NCI-H1930 (cell line): ENCODE measurements around the gene RBM10.
"Not testable (repeated sequence)": the region's sequence is repeated elsewhere in the genome, so short reads cannot be mapped to it uniquely, and the experiment has no call there.

Experiments
- DNase-seq, 2 experiments: peaks; one replicate each; lab custom pipeline; 2025; lab: John Stamatoyannopoulos, UW

The RBM10 gene, protein sequence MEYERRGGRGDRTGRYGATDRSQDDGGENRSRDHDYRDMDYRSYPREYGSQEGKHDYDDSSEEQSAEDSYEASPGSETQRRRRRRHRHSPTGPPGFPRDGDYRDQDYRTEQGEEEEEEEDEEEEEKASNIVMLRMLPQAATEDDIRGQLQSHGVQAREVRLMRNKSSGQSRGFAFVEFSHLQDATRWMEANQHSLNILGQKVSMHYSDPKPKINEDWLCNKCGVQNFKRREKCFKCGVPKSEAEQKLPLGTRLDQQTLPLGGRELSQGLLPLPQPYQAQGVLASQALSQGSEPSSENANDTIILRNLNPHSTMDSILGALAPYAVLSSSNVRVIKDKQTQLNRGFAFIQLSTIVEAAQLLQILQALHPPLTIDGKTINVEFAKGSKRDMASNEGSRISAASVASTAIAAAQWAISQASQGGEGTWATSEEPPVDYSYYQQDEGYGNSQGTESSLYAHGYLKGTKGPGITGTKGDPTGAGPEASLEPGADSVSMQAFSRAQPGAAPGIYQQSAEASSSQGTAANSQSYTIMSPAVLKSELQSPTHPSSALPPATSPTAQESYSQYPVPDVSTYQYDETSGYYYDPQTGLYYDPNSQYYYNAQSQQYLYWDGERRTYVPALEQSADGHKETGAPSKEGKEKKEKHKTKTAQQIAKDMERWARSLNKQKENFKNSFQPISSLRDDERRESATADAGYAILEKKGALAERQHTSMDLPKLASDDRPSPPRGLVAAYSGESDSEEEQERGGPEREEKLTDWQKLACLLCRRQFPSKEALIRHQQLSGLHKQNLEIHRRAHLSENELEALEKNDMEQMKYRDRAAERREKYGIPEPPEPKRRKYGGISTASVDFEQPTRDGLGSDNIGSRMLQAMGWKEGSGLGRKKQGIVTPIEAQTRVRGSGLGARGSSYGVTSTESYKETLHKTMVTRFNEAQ

DNA sequence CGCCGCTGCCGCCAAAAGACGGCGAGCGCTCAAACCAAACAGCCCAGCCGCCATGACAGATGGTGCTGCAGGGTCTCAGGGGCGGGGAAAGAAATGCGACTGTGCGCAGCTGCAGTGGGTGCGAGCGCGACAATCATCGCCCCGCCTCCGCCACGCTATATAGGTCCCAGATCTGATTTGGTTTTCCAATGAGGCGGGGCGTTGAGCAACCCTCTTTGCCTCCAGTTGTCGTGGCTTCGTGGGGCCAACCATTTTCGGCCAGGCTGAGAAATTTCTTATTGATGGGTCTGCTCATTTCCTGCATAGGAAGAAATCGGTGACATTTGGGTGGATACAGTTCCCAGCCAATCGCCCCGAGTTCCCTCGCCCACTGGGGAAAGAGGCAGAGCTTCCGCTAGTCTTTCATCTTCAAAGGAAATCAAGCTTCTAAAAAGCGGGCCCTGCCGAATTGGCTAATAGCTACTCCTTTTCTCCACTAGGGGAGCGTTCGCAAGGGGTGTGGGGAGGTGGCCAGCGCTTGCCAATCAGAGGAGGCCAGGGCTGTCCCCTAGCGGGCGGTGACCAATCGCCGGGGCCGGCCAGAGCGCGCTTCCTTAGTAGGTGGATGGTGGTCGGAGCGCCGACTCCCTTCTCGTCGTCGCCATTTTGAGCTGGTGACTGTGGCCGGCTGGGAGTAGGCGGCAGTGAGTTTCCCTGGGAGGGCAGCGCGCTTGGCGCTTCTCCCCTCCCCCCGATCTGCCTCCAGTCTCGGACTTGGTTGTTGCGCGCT lies at the start of gene RBM10, which contains the start of gene NDUFB11:
TSS of gene RBM10 (plus strand) at position 596 of the 769 bp plus-strand sequence. CDS start 2,261 bp downstream, outside the sequence.
TSS of gene NDUFB11 (minus strand) at position 77 of the 769 bp plus-strand sequence. CDS start at position 54, 23 bp downstream.
- DNase-seq = peak; percentile 88 to 91

DNA sequence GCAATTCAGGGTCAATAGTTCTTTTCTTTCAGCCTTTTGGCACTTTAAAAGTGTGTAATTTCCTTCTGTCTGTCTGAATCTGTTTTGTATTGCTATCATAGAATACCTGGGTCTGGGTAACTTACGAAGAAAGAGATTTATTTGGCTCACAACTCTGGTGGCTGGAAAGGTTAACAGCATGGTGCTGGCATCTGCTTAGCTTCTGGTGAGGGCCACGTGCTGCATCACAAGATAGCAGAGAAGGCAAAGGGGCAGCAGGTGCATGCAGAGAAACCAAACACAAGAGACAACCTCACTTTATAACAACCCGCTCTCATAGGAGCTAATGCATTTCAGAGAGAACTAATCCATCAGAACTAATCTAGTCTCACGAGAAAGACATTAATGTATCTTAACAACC lies 48.0 kb upstream of the RBM10 start:
- DNase-seq = no peak

DNA sequence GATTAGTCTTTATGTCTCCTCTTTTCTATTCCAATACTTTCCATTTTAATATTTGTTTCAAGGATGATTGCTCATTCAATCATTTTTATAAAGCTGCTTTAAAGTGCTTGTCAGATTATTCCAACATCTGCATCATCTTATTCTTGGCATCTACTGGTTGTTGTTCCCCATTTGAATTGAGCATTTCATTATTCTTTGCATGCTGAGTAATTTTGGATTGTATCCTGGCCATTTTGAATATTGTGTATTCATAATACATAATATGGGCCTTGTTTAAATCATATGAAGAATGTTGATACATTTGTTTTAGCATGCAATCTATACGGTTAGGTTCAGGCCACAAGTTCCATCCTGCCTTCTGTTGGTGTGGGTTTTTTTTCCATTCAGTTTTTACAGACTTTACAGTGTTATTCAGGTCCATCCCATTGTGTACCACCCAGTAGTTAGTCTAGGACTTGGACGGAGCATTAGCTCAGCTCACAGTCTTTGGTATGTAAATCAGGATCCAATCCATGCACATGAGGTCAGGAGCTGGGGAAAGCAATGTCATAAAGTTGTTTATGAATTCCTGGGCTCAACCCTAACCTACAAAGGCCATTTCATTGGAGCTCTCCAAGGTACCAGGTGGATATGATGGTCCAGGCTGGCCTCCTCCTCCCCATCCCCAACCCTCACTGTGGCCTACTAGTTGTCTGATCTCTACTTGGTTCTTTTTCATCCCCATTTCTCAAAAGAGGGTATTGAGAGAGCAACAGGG lies 46.5 kb upstream of the RBM10 start:
- no peak for DNase-seq

DNA sequence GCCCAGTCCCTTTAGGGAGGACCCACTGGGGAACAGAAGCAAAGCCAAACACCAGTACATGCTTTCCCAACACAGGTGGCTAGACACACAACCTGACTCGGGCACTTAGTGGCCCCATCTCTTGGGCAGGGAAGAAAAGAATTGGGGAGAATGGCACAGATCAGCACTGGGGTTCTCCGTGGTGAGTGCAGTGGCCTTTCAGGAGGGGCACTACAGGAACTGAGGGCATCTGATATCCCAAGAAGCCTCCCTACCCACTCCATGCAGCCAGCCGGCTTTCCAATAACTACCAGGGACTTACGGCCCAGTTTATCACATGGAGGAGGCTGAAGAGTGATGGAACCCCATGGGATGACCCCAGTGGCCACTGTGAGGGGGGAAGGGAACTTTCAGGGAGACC lies 43.8 kb upstream of the RBM10 start:
- no peak for DNase-seq

DNA sequence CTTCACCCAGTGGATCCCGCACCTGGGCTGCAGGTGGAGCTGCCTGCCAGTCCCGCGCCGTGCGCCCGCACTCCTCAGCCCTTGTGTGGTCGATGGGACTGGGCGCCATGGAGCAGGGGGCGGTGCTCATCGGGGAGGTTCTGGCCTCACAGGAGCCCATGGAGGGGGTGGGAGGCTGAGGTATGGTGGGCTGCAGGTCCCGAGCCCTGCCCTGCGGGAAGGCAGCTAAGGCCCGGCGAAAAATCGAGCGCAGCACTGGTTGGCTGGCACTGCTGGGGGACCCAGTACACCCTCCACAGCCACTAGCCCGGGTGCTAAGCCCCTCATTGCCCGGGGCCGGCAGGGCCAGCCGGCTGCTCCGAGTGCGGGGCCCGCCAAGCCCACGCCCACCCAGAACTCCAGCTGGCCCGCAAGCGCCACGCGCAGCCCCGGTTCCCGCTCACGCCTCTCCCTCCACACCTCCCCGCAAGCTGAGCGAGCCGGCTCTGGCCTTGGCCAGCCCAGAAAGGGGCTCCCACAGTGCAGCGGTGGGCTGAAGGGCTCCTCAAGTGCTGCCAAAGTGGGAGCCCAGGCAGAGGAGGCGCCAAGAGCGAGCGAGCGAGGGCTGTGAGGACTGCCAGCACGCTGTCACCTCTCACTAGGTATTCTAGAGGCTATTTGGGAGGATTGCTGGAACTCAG lies 33.9 kb upstream of the RBM10 start:
- not testable (repeated sequence) for DNase-seq

DNA sequence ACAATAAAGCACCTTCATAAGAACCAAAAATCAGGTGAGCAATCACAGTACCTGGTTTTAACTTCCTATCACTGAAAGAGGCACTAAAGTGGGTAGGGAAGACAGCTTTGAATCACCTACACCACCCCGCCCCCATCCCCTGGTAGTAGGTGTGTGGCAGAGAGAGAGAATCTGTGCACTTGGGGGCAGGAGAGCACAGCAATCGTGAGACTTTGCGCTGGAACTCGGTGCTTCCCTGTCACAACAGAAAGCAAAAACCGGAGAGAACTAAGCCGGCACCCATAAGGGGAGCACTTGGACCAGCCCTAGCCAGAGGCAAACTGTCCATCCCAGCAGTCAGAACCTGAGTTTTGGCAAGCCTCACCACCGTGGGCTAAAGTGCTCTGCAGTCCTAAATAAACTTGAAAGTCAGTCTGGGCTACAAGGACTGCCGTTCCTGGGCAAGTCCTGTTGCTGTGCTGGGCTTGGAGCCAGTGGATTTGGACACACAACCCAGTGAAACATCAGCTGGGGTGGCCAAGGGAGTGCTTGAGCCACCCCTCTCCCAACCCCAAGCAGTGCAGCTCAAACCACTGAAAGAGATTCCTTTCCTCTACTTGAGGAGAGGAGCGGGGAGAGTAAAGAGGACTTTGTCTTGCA lies 32.6 kb upstream of the RBM10 start:
- DNase-seq = no peak

DNA sequence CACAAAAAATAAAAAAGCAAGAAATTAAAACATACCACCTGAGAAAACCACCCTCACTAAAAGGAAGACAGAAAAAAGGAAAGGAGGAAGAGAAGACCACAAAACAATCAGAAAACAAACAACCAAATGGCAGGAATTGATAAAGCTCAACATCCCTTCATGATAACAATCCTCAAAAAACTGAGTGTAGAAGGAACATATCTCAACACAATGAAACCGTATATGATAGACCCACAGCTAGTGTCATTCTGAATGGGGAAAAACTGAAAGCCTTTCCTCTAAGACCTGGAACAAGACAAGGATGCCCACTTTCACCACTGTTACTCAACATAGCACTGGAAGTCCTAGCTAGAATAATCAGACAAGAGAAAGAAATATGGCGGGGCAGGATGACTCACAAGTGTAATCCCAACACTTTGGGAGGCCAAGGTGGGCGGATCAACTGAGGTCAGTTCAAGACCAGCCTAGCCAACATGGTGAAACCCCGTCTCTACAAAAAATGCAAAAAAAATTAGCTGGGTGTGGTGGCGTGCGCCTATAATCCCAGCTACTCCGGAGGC lies 28.4 kb upstream of the RBM10 start:
- DNase-seq = not testable (repeated sequence)

DNA sequence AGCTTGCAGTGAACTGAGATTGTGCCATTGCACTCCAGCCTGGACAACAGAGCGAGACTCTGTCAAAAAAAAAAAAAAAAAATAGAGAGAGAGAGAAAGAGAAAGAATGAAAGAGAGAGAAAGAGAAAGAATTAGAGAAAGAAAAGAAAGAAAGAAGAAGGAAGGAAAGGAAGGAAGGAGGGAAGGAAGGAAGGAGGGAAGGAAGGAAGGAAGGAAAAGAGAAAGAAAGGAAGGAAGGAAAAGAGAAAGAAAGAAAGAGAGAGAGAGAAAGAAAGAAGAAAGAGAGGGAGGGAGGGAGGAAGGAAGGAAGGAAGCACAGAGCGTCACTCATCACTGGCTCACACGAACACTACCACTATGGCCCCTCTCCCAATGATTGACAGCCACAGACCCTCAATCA lies 20.6 kb upstream of the RBM10 start:
- not testable (repeated sequence) for DNase-seq

DNA sequence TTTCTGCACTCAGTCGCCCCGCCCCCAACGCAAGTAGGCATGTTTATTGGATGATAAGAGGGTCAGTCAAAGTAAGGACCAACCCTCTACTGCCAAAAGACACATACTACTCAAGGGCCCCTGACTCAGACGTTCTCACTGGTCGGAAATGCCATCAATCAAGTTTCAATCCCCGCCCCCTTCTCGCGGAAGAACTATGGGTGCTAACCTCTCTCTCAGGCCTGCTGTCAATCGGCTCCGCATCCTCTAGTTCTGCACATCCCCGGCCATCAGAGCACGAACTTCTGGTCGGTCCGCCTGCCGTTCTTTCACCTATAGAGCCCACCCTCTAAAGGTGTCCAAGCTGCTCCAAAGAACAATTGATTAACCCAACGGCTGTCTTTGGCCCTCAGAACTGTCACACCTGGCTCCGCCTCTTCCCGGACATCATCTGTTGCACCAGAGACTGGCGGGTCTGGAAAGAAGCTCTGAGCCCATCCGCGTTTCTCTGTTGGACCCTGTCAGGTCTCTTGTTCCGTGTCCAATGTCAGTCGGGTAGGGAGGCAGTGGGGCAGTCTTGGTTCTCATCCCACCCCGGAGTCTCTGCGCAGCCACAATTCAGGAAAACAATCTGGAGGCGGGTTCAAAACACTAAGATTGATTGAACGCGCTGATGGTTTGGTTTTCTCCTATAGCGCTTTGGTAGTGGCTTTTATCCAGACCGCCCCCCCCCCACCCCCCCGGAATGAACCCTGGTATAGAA lies 15.7 kb upstream of the RBM10 start:
- peak; percentile 89 for DNase-seq

DNA sequence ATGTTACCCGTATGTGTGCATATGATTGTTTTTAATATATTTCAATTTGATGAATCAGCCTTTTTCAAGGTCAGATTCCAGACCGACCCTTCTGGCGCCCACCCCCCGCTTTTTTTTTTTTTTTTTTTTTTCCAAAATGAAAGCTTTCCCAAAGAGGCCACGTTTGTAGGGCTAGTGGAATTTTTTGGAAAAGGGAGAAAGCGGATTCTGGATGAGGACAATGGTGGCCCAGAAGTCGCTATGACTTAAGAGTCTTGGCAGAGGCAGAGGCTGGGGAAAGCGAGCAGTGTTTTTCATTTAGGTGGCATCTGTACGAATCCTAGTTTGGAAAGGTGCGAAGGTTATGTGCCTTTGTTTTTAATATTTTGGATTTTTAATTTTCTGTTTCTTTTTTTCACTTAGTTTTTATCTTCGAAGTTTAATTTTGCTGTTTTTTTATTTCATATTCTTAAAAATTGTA lies 15.1 kb upstream of the RBM10 start:
- no peak for DNase-seq

DNA sequence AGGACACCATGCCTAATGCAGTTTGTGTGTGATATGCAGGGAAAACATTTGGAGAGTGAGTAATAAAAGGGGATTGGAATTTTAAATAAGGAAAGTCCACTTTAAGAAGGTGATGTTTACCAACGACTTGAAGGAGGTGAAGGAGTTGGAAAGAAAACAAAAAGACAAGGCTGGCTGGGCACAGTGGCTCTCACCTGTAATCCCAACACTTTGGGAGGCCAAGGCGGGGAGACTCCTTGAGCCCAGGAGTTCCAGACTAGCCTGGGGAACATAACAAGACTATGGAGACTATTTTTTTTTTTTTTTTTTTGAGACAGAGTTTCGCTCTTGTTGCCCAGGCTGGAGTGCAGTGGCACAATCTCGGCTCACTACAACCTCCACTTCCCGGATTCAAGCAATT lies 11.5 kb upstream of the RBM10 start:
- no peak for DNase-seq

DNA sequence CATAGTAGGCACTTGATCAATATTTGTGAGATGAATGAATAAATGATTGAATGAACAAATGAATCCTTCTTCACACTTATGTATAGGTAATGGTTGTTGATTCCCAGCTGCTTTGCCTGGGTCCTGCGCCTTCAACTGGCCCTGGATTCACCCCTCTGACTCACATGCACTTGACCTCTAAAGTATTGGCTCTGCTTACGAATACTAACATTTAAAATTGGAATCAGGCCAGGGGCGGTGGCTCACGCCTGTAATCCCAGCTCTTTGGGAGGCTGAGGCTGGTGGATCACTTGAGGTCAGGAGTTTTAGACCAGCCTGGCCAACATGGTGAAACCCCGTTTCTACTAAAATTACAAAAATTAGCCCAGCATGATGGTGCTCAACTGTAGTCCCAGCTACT lies 9.4 kb upstream of the RBM10 start:
- not testable (repeated sequence) for DNase-seq

DNA sequence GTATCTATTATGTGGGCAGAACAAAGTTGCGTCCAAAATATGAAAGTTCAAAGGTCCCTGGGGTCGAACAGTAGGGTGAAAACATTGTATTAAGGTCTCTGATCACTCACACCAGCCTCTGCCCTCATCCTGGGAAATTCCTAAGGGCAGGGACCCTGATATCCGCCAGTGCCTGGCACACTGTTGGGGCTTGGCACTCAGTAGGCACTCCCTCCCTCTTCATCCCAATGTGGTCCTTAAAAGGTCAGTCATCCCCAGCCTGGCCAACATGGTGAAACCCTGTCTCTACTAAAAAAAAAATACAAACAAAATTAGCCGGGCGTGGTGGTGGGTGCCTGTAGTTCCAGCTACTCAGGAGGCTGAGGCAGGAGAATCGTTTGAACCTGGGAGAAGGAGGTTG lies 6.8 kb upstream of the RBM10 start:
- no peak for DNase-seq

DNA sequence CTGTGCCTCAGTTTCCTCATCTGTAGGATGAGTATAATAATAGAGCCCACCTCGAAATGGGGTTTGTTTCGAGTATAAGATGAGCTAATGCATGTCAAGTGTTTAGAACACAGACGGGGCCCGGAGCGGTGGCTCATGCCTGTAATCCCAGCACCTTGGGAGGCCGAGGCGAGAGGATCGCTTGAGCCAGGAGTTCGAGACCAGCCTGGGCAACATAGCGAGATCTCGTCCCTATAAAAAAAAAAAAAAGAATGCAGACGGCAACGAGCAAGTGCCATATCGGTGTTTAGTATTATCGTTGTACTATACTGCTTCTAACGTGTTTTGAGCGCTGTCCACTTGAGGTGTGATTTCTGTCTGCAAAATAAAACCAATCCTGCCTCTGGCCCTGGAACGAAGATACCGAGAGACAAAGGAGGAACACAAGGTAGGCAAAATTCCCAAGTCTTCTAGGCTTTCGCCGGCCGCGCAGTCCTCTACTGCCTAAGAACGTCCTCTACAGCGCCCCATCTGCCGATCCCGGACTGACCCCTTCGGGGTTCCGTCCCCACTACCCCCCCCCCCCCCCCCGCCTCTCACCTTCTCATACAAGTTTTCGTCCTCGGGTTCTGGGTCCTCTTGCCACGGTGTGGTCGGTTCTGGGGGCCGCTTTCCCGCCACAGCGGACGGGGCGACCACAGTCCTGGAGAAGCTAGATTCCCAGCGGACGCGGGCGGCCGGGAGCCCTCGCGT lies 961 bp upstream of the RBM10 start:
- DNase-seq = peak in 1 of 2 experiments; percentile 33

DNA sequence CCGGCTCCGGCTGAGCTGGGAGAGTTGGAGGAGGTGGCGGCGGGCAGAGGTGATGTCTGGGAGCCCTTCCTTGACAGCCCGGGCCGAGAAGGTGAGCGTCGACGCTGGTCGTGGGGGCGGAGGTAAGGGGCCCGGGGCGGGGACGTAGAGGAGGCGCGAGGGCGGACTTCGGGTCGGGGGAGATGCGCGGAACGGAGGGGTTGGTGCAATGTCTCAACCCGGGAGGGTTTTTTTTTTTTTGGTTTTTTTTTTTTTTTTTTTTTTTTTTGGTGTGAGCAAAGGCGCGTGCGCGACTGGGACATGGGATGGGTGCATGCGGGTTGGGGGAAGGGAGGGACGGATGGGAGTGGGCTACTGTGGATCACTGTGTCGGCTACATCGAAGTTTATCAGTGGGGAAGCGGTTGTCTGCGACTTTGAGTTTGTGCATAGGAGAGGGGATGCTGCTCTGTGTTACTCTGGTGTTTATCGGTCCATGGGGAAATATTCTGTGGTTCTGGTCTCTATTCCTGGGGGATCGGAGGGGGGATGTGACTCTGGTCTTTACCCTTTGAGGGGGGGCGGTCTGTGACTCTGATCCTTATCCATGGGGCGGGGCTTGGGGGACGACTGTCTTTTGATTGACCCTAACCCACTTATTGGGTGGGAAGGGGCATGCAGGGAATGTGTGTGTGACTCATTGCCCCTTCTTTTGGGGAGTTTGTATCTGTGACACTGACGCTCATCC lies 537 bp downstream of the RBM10 start:
- DNase-seq = no peak

DNA sequence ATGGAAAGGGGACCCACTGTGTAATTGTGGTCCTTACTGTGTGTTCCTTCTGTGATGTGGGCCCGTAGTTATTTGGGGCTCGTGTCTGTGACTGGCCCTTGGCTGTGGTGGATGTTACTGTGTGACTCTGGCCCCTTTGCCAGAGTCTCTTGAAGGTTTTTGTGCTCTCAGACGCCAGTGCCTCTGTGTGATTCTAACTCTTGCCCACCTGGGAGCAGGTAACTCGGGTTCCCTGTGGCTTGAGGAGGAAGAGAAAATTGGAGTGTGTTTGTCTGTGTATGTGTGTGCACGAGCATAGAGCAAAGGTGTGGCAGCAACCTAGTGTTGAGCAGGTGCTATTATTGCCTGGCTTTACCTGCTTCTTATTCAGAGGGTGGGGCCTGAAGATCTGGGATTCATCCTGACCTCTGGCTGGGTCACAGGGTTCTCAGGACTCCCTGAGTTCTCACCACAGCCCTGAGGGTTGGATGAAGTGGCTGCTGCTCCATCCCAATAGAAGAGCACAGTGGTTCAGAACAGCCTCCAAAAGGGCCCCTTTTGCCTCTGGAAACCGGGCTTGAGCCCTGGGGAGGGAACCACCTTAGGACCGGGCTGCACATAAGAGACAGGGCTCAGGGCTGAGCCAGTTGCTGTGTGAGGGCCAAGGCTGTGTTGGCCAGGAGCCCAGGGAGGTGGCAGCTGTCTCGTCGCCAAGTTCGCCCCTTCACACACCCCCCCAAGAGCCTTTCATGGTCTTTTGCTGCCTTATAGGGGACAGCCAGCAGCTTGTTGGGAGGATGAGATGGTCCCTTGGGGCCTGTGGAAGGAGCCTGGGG lies 1.3 kb downstream of the RBM10 start:
- no peak for DNase-seq
